Stomach (tissue), 4 donors: ENCODE results near the gene HOMER1.

Experiments
- CTCF ChIP-seq, 7 experiments: fragments of 450-650 bp in 4 of 7; fragments of 200-600 bp in 3 of 7; sonication (generic) in 3 of 7; IDR thresholded peaks; one replicate each; pipeline ENCODE4 v1.5.1; 2016 to 2019; ENCODE audit warnings: antibody characterized with exemption in 7 of 7, control low read depth in 2 of 7, mild to moderate bottlenecking in 1 of 7
- EP300 ChIP-seq: sonication (generic); formaldehyde crosslinking; IDR thresholded peaks from one replicate; pipeline ENCODE4 v1.6.1; 2017; ENCODE audit warnings: antibody characterized with exemption
- POLR2A ChIP-seq, 4 donors: fragments of 450-650 bp; IDR thresholded peaks; one replicate each; pipeline ENCODE4 v1.6.1; 2016; ENCODE audit warnings: antibody characterized with exemption in 4 of 4, control low read depth in 2 of 4, mild to moderate bottlenecking in 1 of 4, moderate library complexity in 1 of 4
- POLR2AphosphoS5 ChIP-seq, 3 donors: sonication (generic); formaldehyde crosslinking; IDR thresholded peaks; one replicate each; pipeline ENCODE4 v1.6.1; 2016; ENCODE audit warnings: antibody characterized with exemption in 3 of 3

GRCh38 chr5:79454043-79454442 is 59.9 kb downstream of the HOMER1 start:
- TF ChIP-seq CTCF (IDR thresholded peaks at IDR 0.05) (no peak), POLR2A (IDR thresholded peaks at IDR 0.05) (no peak), POLR2AphosphoS5 (IDR thresholded peaks at IDR 0.05) (no peak), EP300 (no peak)
